NCI-H1092 (cell line): Measurements from ENCODE around the gene ERVK3-1.
"Not testable (repeated sequence)": the region's sequence is repeated elsewhere in the genome, so short reads cannot be mapped to it uniquely, and the experiment has no call there.

Source experiments
- DNase-seq: peaks from one replicate; lab custom pipeline; 2025; lab: John Stamatoyannopoulos, UW

Gene ERVK3-1

DNA sequence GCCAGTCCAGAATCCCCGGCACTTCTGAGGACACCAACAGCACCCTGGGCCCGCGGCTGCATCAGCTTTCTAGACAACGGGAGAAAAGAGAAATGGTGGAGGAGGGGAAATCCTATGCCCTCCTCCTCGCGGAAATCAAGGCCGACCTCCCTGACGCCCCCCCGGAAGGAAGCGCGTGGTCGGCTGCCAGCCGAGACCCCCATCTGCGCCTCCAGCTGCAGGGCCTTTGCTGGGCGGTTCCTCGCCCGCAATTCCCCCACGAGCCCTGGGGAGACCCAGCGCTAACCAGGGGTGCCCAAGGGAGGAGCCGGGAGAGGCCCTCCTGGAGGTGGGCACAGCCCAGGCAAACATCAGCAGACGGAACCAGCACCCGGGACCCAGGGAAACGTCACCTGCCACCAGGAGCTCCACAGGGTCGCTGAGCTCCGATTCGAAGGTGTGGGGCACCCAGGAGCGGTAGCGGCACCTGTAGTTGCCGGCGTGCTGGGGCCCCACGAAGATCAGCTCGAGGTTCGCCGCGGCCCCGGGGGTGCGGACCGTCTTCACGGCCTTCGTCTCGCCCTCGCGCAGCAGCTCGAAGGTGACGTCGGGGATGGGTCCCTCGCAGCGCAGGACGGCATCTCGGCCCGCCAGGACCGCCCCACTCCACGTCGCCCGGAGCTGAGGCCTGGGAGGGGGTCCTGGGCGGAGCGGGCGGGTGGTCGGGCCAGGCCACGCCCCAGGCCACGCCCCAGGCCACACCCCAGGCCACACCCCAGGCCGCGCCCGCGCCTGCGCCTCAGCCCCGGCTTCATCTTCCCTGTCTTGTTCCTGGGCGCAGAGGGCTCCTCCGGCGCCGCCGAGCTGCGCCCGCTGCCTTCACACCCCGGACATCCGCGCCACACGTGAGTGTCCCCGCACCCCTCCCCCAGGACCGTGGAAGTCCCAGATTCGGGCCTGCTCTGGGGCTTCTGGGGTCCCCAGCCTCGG lies 42.1 kb downstream of the ERVK3-1 start:
- peak; percentile 44 for DNase-seq

DNA sequence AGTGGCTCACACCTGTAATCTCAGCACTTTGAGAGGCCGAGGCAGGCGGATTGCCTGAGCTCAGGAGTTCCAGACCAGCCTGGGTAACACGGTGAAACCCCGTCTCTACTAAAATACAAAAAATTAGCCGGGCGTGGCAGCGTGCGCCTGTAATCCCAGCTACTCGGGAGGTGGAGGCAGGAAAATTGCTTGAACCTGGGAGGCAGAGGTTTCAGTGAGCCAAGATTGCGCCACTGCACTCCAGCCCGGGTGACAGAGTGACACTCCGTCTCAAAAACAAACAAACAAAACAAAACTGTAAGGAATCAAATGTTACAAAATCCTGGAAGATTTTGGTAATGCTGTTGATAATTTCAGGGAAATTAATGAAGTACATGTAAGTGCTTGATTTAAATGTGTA lies 42.9 kb downstream of the ERVK3-1 start:
- DNase-seq: not testable (repeated sequence)

DNA sequence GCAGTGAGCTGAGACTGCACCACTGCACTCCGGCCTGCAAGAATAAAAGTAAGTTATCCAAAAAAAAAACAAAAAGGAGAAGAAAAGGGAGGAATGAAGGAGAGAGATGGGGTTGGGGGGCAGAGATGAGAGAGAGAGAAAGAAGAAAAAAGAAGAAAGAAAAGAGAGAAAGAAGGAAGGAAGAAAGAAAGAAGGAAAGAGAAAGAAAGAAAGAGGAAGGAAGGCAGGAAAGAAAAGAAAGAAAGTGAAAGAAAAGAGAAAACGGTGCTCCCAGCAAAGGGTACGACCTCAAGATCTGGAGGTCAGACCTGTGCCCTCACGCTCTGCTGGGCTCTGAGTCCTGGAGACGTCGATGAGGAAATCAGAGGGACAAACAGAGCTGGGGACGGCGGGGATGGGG lies 44.4 kb downstream of the ERVK3-1 start:
- no peak for DNase-seq

DNA sequence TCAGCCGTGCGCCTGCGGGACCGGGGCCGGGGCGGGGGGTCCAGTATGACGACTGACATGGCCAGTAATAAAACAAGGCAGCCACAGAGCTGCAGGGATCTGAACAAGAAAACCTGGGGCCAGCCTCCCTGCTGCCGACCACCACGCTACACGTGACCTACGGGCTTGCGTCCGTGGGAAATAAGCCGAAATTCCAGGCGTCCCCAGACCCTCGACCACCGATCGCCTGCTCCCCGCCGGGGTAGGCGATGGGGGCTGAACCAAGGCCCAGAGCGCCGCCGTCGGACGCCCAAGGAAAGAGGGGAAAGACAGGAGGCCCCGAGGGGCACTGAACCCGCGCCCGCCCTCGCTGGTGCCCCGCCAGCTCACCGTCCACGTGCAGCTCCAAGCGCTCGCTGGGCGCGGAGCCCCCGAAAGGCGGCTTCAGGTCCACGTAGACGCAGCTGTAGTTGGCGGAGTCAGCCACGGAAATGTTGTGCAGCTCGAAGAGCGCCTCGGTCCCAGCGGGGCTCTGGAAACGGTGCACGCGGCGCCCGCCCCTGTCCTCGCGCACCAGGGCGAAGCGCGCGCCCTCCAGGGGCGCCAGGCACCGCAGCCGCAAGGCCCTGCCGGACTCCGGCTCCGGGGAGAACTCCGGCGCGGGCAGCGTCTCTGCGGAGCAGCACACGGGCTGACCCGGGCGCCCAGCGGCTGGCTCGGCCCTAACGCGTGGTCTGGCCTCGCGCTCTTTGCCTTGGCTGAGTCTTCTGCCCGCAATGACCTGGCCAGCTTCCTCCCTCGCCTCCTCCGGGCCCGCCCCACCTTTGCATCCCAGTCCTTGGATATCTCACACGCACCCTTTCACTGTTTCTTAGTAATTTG lies 45.1 kb downstream of the ERVK3-1 start:
- DNase-seq: no peak

DNA sequence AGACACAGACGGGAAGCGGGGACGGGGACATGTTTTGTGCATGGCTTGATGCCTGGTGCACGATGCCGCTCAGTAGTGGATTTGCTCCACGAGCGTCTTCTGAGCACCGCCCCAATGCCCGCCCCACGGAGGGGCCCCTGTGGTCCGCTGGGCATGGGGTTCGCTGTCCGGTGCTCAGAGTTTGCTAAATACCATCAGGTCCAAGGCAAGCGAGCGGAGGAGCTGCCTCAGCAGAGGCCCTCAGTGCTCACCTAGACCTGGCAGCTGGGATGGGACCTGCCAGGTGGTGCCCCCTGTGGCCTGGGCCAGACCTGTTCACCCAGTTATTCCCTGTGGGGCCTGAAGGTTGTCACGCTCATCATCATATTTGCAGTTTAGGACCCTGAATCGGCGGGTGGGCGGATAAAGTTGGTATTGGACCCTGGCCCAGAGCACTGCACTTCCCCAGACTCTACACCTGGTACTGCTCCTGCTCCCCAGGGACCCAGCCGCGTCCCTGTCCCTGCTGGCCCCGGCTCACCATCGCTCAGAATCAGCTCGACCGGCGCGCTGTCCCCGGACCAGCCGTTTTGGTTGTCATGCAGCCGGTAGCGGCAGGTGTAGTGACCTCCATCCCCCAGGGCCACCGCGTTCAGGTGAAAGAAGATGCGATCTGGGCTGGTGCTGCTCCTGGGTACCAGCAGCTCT lies 45.8 kb downstream of the ERVK3-1 start:
- DNase-seq: no peak

DNA sequence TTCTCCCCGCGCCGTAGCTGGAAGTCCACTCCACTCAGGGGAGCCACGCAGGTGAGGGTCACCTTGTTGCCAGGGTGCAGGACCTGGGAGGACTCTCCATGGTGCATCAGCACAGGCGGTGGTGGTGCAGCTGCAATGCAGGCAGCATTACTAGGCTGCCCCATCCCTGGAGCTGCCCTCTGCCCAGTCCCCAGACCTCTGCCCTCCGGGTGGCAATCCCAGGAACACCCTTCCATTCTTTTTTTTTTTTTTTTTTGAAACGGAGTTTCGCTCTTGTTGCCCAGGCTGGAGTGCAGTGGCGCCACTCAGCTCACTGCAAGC lies 46.3 kb downstream of the ERVK3-1 start:
- no peak for DNase-seq

DNA sequence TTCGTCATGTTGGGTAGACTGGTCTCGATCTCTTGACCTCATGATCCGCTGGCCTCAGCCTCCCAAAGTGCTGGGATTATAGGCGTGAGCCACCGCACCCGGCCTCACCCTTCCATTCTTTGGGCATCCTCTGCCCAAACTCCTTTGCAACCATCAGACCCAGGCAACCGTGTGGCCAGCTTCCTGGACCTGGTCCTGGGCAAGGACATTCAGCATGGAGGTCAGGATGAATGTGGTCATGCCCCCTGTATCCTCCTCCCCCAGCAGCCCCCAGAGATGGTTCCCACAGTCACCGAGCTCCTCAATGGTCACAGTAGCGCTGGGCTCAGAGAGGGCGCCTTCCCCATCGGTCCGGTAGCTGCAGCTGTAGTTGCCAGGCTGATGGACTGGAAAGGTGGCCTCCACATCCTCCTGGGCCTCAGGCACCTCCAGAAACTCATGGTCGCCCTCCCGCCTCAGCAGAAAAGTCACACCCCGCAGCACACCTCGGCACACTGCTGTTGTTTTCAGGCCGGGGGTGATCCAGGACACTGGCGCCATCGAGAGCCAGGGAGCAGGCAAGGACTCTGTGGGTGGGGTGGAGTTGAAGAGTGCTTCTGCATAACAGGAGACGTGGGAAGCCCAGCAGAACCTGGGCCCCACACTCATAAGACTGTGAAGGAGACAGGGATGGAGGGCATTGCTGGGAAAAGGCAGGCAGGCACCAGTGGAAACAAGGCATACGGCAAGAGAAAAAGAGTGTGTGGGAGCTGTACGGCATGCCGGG lies 47.0 kb downstream of the ERVK3-1 start:
- no peak for DNase-seq

DNA sequence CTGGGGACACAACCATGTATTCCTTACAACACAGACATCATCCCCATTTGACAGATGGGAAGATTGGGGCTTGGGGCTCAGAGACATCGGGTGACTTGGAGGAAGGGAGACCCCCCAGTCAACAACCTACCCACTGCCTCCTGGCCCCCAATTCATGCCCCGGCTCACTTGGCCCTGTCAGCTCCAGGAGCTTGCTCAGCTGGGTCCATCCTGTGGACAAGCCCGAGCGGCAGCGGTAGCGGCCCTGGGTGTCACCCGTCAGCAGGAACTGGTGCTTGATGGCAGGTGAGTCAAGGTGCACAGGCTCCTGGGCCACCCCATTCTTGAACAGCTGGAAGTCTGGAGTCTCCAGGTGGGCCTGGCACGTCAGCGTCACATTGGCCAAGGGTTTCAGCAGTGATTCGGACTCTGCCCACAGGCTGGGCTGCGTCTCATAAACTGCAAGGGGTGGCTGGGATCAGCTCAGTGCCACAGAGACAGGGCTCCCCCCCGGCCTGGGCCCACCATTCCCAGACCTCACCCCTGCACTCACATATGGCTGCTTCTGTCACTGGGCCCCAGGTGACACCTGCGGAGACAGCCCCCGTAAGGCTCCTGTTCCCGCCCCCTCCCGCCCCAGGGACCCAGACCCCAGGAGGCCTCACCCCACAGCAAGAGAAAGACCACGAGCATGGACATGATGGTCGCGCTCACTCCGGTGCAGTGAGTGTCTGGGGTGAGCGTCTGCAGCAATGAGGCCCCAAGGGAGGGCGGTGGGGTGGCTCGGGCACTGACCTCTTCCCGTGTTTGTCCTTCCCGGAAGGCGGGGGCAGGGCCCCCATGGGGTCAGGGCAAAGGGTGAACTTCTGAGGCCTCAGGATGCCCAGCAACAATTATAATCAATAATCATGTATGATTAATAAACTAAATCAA lies 47.8 kb downstream of the ERVK3-1 start, which contains the start of gene A1BG:
A1BG (minus strand) TSS at position 733 of the 912 bp plus-strand sequence; CDS start at position 678, 55 bp downstream.
- DNase-seq: no peak

DNA sequence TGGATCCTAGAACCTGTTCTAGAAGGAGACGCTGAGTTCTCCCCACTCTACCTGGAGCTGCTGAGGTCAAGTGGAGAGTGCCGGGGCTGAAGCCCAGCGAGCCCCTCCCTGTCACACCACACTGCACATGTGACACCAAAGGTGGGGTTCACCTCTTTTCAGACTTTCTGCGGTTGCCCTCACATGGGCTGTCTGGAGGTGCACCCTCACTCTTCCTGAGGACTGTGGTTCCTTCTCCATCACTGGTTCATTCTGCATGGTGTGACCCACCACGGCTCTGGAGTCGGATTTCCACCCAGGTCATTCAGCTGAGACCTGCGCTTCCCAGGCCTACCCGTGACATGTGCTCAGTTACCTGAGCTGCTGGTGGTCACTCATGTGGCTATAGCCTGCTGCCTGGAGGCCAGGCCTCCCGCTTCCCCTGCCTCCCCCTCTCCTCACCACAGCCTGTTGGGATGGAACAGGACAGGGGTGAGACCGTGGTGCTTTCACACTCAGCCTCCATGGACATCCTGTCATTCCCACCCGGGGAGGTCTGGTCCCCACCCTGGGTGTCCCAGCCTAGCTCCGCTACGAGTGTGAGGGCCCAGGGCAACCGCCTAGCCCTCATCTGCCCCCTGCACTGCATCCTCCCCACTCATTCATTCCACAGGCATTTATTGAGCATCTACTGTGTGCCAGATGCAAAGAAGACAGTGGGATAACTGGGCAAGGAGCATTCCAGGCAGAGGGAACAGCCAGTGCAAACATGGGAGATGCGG lies 48.7 kb downstream of the ERVK3-1 start:
- DNase-seq: no peak

DNA sequence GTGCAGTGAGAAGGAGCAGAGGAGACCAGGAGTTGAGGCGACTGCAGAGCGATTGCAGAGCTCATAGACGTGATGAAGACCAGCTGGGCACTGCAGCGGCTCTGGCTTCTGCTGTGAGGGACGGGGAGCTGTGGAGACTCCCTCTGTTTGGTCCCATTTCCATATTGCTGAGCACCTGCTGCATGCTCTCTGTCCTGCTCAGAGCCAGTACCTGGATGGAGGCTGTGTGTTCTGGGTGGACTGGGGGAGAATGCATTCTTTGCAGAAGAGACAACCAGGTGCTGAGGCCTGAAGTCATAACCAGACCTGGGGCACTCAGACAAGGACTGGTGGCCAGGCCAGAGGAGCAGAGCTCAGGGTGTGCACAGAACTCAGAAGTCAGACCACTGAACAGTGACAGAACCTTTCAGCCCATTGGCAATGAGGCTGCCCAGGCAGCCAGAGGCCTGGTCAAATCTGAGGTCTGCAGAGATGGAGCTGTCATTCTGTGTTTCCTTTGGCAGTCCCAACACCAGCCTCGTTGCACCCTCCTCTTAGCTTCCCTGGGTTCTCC lies 49.4 kb downstream of the ERVK3-1 start:
- DNase-seq: no peak

DNA sequence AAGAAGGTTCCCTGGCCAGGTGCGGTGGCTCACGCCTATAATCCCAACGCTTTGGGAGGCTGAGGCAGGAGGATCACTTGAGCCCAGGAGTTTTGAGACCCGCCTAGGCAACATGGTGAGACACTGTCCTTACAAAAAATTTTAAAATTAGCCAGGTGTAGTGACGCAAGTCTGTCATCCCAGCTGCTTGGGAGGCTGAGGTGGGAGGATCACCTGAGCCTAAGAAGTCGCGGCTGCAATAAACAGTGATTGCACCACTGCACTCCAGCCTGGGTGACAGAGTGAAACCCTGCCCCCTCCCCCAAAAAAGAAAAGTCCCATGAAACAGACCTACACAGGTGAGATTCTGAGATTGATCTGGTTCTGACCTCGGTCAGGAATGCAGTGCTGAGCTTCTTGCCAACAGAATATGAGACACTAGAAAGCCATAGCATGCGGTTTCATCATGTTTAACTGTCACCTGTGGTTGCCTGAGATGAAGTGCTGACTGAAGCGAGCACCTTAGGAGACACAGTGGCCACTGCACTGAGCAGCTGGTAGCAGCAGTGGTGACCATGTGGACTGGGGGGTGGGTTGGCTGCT lies 50.1 kb downstream of the ERVK3-1 start:
- no peak for DNase-seq

DNA sequence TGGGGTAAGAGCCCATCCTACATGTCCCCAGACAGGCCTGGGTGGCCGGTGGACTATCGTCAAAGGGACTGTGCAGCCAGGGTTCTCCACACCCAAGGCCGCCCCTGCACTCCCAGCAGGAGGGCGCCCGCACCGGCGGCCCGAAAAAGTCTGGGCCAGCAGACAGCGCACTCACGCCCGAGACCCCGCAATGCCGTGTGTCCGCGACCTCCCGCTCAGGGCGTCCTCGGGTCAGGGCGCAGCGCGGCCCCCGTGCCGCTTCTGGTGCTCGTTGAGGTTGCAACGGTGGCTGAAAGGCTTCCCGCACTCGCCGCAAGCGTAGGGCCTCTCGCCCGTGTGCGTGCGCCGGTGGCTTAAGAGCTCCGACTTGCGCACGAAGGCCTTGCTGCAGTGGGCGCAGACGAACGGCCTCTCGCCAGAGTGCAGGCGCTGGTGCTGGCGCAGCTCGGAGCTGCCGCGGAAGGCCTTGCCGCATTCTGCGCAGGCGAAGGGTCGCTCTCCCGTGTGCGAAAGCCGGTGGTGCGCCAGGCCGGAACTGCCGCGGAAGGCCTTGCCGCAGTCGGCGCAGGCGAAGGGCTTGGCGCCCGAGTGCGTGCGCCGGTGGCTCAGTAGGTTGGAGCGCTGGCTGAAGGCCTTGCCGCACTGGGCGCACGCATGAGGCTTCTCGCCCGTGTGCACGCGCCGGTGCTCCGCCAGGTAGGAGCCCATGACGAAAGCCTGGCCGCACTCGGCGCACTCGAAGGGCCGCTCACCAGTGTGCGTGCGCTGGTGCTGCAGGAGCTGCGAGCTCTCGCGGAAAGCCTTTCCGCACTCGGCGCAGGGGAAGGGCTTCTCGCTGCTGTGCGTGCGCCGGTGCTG lies 51.0 kb downstream of the ERVK3-1 start:
- DNase-seq: no peak

DNA sequence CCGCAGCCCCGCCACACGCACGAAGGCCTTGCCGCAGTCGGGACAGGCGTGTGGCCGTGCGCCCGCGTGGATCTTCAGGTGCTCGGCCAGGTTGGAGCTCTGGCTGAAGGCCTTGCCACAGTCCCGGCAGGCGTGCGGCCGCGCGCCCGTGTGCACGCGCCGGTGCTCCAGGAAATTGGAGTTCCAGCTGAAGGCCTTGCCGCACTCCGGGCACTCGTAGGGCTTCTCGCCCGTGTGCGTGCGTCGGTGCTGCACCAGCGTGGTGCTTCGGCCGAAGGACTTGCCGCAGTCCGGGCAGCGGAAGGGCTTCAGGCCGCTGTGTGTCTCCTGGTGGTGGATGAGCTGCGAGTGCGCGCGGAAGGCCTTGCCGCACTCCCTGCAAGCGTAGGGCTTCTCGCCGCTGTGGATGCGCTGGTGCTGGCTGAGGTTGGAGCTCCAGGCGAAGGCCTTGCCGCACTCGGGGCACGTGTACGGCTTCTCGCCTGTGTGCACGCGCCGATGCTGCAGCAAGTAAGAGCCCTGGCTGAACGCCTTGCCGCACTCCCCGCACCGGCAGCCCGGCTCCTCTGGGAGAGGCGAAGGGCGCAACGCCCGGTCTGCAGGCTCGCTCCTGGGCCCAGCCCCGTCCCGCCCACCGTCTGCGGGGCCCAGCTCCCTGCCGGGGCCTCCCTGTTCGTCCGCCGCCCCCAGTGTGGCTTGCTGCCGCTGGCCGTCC lies 51.7 kb downstream of the ERVK3-1 start:
- no peak for DNase-seq

DNA sequence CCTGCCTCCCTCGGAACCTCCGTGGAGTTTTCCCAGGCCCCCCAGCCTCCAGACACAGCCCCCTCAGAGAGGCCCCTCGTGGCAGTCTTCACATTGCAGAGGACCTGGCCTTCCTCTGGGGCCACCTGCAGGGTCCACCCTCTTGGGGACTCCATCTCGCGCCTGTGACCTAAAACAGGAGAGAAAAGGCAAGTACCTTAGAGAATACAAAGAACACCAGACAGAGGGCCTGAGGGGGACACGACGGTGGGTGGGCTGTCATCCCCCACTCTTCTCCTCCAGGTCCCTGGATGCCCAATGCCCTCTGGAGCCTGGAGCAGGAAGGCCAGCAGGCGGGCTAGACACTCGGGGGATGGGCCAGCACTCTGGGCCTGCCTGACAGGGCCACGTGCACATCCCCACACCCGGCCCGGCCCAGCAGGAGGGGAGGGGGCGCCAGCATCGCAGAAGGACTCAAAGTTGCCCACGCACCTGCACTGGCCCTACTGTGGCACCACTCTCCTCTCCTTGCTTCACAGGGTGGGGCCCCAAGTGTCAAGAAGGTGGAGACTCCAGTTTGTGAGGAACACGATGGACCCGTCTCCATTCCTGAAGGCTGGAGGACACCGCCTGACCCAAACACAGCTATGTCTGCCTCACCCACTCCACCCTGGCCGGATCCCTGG lies 52.4 kb downstream of the ERVK3-1 start:
- no peak for DNase-seq

DNA sequence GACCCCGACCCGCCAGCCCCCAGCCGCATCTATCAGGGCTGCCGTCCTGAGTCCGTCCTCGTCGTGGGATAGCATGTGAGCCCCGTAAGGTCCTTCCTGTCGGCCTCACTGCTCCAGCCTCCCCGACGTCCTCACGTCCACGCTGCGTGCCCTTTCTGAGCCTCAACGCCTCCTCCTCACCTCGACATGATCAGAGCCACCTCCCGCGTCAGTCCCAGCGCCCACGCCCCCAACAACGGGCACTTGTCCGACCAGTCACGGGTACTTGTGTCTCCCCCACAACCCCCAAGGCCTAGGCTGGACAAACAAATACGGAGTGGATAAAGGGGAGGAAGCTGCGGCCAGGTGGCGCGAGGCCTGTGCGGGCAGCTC lies 56.7 kb downstream of the ERVK3-1 start:
- DNase-seq: peak; percentile 30

DNA sequence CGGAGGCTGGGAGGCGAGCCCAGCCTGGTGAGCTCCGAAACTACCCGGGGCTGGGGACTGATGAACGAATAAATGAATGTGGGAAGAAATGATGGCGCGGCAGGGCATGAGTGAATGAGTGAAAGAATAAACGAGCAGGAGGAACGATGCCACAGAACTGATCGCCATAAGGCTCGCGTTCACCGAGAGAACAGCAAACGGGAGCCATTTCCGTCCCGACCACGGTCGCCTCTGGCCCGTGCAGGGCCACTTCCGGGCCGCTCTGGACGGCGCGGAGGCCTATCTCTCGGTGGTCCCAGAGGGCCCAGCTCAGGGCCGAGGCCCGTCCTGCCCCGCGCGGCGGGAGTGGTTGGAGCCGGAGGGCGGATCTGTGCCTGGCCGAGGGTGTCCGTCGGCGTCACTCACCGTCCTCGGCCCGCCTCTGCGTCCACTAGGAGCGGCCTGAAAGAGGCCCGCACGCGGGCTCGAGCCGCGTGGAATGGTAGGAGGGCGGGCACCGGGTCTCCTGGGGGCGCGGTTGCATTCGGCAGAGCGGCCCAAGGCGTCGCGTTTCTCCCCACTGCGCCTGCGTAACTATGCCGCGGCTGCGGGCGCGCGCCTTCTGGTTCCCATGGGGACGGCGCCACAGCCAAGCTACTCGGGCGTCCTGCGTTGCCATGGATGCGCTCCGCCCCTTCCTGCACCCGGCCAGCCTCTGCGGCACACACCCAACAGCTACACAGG lies 57.3 kb downstream of the ERVK3-1 start, which contains the start of gene ZNF497:
ZNF497 (minus strand) TSS at position 480 of the 723 bp plus-strand sequence. CDS start 5,116 bp downstream, outside the sequence.
- peak; percentile 90 for DNase-seq
